ENCODE measurements around the gene STXBP6.

DNA sequence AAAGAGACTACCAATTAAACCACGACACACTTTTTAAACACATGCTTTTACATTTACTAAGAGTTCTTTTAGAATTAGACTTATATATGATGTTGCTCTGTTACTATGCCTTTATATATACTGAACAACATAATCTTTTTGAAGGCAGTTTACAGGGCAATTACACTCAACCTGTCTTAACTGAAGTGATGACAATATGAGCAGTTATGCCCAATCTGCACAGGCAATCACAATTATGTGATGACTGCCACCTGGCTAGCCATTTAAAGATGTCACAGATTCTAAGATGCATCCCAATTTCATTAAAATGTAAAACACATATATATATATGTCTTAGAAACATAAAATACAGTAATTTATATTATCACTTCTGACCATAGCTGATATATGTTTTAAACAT lies 112.6 kb downstream of the STXBP6 start:
- TF ChIP-seq, protein P1, sequence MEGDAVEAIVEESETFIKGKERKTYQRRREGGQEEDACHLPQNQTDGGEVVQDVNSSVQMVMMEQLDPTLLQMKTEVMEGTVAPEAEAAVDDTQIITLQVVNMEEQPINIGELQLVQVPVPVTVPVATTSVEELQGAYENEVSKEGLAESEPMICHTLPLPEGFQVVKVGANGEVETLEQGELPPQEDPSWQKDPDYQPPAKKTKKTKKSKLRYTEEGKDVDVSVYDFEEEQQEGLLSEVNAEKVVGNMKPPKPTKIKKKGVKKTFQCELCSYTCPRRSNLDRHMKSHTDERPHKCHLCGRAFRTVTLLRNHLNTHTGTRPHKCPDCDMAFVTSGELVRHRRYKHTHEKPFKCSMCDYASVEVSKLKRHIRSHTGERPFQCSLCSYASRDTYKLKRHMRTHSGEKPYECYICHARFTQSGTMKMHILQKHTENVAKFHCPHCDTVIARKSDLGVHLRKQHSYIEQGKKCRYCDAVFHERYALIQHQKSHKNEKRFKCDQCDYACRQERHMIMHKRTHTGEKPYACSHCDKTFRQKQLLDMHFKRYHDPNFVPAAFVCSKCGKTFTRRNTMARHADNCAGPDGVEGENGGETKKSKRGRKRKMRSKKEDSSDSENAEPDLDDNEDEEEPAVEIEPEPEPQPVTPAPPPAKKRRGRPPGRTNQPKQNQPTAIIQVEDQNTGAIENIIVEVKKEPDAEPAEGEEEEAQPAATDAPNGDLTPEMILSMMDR (IDR thresholded peaks at IDR 0.05; ENCODE audit: low read depth, low read length, poor library complexity, severe bottlenecking): no peak
- TF ChIP-seq EZH2phosphoT487 (IDR thresholded peaks at IDR 0.05; ENCODE audit: borderline replicate concordance, low read length): no peak
